Stomach (tissue), 9 donors: ENCODE results near the gene RCN2. TPM values are rescaled to one million over a fixed set of nuclear protein-coding genes. Genes with fewer than 3 reads are reported as not detected.
"Not testable (repeated sequence)": the region's sequence is repeated elsewhere in the genome, so short reads cannot be mapped to it uniquely, and the experiment has no call there.

ENCODE experiments used
- DNase-seq, 2 donors: peaks; one replicate each; pipeline versions ENCODE4 v3.0.0 to v3.0.0-alpha.2; 2013 to 2019
- H3K27ac ChIP-seq, 5 donors: fragments of 200-600 bp in 4 of 5; sonication (generic) in 4 of 5; one replicate each; pipeline ENCODE4 v1.5.1; 2013 to 2019; ENCODE audit warnings: mild to moderate bottlenecking in 1 of 5, moderate library complexity in 1 of 5
- H3K27me3 ChIP-seq, 3 donors: fragments of 200-600 bp; sonication (generic); one replicate each; pipeline ENCODE4 v1.5.1; 2017 to 2019; ENCODE audit warnings: mixed run types in 1 of 3
- H3K36me3 ChIP-seq, 4 donors: fragments of 200-600 bp; sonication (generic); 1 replicate in 3 of 4; 2 replicates in 1 of 4; pipeline ENCODE4 v1.5.1; 2016 to 2019
- H3K4me1 ChIP-seq, 4 donors: fragments of 200-600 bp; sonication (generic); one replicate each; pipeline ENCODE4 v1.5.1; 2016 to 2019
- H3K4me3 ChIP-seq, 4 donors: fragments of 200-600 bp; sonication (generic) in 3 of 4; one replicate each; pipeline ENCODE4 v1.5.1; 2016 to 2019; ENCODE audit warnings: mild to moderate bottlenecking in 1 of 4
- H3K9me3 ChIP-seq, 4 donors: fragments of 200-600 bp; sonication (generic); one replicate each; pipeline ENCODE4 v1.5.1; 2016 to 2019
- EP300 ChIP-seq: sonication (generic); formaldehyde crosslinking; IDR thresholded peaks from one replicate; pipeline ENCODE4 v1.6.1; 2017; ENCODE audit warnings: antibody characterized with exemption
- POLR2A ChIP-seq, 4 donors: fragments of 450-650 bp; IDR thresholded peaks; one replicate each; pipeline ENCODE4 v1.6.1; 2016; ENCODE audit warnings: antibody characterized with exemption in 4 of 4, control low read depth in 2 of 4, mild to moderate bottlenecking in 1 of 4, moderate library complexity in 1 of 4
- POLR2AphosphoS5 ChIP-seq, 3 donors: sonication (generic); formaldehyde crosslinking; IDR thresholded peaks; one replicate each; pipeline ENCODE4 v1.6.1; 2016; ENCODE audit warnings: antibody characterized with exemption in 3 of 3
- WGBS, 5 donors: extraction: QIAGEN DNeasy Blood & Tissue Kit in 3 of 5; methylation state at CpG; one replicate each; pipeline versions ENCODE4 v1.1.5 to v1.1.7; 2013 to 2018; 5-methylcytosine and 5-hydroxymethylcytosine counted together
- intact Hi-C: fragments of 100-400 bp; cut with DNase I; formaldehyde crosslinking; loops from one replicate; pipeline ENCODE4 v1.15.1; 2023; ENCODE audit warnings: low total_unique reads
- polyA plus RNA-seq, 3 donors: library from polyadenylated mRNA; stranded (reverse); fragments of 200-250 nt; gene quantifications; one replicate each; pipeline ENCODE4 v1.2.3, GENCODE V29; 2013
- total RNA-seq, 5 donors: library from RNA; depleted of rRNA; stranded (reverse); fragments of >200 nt; gene quantifications; one replicate each; pipeline versions ENCODE4 v1.1.0 to v1.2.3, GENCODE V29; 2014 to 2016
- TF ChIP-seq, protein P1 (sequence below), 7 experiments: fragments of 450-650 bp in 4 of 7; fragments of 200-600 bp in 3 of 7; sonication (generic) in 3 of 7; IDR thresholded peaks; one replicate each; pipeline ENCODE4 v1.5.1; 2016 to 2019; ENCODE audit warnings: antibody characterized with exemption in 7 of 7, control low read depth in 2 of 7, mild to moderate bottlenecking in 1 of 7
- donor health status: healthy with polysubstance abuse.
- donor health status: Bipolar disorder and iron deficiency.
- donor health status: healthy.

RCN2 gene
- total and polyA plus RNA-seq, 8 donors, result 14.0 to 67.2 (median 30.3) TPM

- no peak overlapping the region for H3K4me3 ChIP-seq
These were observed 32.6 kb downstream of the RCN2 start for GRCh38 chr15:76964157-76964556.

GRCh38 chr15:76966051-76966450 lies 34.5 kb downstream of the RCN2 start:
- H3K4me3 ChIP-seq, H3K36me3 ChIP-seq, H3K9me3 ChIP-seq, intact Hi-C loops, DNase-seq, H3K27ac ChIP-seq: not testable (repeated sequence)
- Histone ChIP-seq H3K4me1 (peaks cover 0 to 12% (median 4%) of the 10 kb centered on the region in 4 donors), H3K27me3 (peaks cover 0 to 18% (median 0%) of the 10 kb centered on the region in 3 donors)
- WGBS, 5 donors, result 82 to 91% (median 84%) methylated on average over 7 of the region's 7 CpGs

More at GRCh38 chr15:76964157-76964556, 32.6 kb downstream of the RCN2 start:
- H3K4me1 ChIP-seq, result peaks cover 0 to 12% (median 4%) of the 10 kb centered on the region in 4 donors
- TF ChIP-seq POLR2AphosphoS5 (IDR thresholded peaks at IDR 0.05) (no peak), POLR2A (IDR thresholded peaks at IDR 0.05) (no peak), EP300 (no peak)
- TF ChIP-seq, protein P1, sequence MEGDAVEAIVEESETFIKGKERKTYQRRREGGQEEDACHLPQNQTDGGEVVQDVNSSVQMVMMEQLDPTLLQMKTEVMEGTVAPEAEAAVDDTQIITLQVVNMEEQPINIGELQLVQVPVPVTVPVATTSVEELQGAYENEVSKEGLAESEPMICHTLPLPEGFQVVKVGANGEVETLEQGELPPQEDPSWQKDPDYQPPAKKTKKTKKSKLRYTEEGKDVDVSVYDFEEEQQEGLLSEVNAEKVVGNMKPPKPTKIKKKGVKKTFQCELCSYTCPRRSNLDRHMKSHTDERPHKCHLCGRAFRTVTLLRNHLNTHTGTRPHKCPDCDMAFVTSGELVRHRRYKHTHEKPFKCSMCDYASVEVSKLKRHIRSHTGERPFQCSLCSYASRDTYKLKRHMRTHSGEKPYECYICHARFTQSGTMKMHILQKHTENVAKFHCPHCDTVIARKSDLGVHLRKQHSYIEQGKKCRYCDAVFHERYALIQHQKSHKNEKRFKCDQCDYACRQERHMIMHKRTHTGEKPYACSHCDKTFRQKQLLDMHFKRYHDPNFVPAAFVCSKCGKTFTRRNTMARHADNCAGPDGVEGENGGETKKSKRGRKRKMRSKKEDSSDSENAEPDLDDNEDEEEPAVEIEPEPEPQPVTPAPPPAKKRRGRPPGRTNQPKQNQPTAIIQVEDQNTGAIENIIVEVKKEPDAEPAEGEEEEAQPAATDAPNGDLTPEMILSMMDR (IDR thresholded peaks at IDR 0.05), result no peak
- intact Hi-C loops, result no loop called here
- DNase-seq, result no peak
- 24 to 32% (median 26%) methylated on average over 5 of the region's 5 CpGs for WGBS, 5 donors
- no peak overlapping the region for H3K27ac ChIP-seq
- H3K9me3 ChIP-seq, result no peaks in the 10 kb centered on the region
- no peaks in the 10 kb centered on the region for H3K36me3 ChIP-seq
- peaks cover 0 to 18% (median 0%) of the 10 kb centered on the region in 3 donors for H3K27me3 ChIP-seq

DNA sequence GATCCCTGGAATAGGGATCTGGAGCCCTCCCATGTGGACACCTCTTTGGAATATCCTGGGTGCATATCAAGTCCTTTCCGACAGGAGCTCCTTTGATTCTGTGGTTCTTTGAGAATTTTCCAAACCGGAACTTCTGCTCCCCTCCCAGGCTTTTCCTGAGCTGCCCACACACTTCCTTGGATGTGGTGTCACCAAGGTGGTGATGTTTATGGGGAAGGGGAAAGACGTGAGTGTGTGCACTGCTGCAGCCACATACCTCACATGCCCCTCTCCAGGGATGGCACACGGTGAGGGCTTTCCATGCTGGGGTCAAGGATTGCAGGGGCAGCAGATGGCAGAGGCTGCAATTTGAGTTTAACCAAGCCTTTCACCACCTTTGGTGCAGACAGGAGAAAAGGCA lies 35.5 kb downstream of the RCN2 start:
- H3K4me1 ChIP-seq, result peaks cover 0 to 12% (median 4%) of the 10 kb centered on the region in 4 donors
- DNase-seq, result no peak
- intact Hi-C loops, result no loop called here
- peaks cover 0 to 18% (median 0%) of the 10 kb centered on the region in 3 donors for H3K27me3 ChIP-seq
- no peak overlapping the region for H3K27ac ChIP-seq
- no peak for TF ChIP-seq EP300
- TF ChIP-seq POLR2A (IDR thresholded peaks at IDR 0.05), result no peak
- TF ChIP-seq POLR2AphosphoS5 (IDR thresholded peaks at IDR 0.05), result no peak
- TF ChIP-seq, protein P1 (IDR thresholded peaks at IDR 0.05), result no peak
- H3K4me3 ChIP-seq, result no peak overlapping the region
- no peaks in the 10 kb centered on the region for H3K9me3 ChIP-seq
- no peaks in the 10 kb centered on the region for H3K36me3 ChIP-seq
- WGBS, 5 donors, result 43 to 62% (median 46%) methylated on average over 4 of the region's 4 CpGs

GRCh38 chr15:76968306-76968705 lies 36.8 kb downstream of the RCN2 start:
- no peaks in the 10 kb centered on the region for H3K9me3 ChIP-seq
- no peak for TF ChIP-seq POLR2AphosphoS5 (IDR thresholded peaks at IDR 0.05)
- TF ChIP-seq POLR2A (IDR thresholded peaks at IDR 0.05), result no peak
- TF ChIP-seq, protein P1 (IDR thresholded peaks at IDR 0.05), result no peak
- TF ChIP-seq EP300, result no peak
- intact Hi-C loops, result no loop called here
- H3K27me3 ChIP-seq, result peaks cover 0 to 18% (median 0%) of the 10 kb centered on the region in 3 donors
- no peak overlapping the region for H3K27ac ChIP-seq
- WGBS, 5 donors, result 82 to 100% (median 98%) methylated on average over 1 of the region's 1 CpG
- no peak for DNase-seq
- peaks cover 0 to 23% (median 9%) of the 10 kb centered on the region in 4 donors for H3K4me1 ChIP-seq
- no peak overlapping the region for H3K4me3 ChIP-seq
- H3K36me3 ChIP-seq, result no peaks in the 10 kb centered on the region
